HFF-Myc (cell line): ENCODE data around the gene NEK11.

ENCODE experiments used
- DNase-seq: peaks from one replicate; pipeline ENCODE4 v3.0.0-alpha.2; 2011; ENCODE audit warnings: low read depth; ENCODE audit errors: extremely low read depth
- H3K4me3 ChIP-seq: replicated peaks from 2 replicates; pipeline ENCODE4 v1.5.1; 2011; ENCODE audit warnings: low read depth, mild to moderate bottlenecking, control low read depth, low read length
- CTCF ChIP-seq: IDR thresholded peaks from 2 replicates; pipeline ENCODE4 v1.5.1; 2012; ENCODE audit warnings: mild to moderate bottlenecking, low read depth, low read length, control low read depth; ENCODE audit errors: missing control alignments

The NEK11 gene

DNA sequence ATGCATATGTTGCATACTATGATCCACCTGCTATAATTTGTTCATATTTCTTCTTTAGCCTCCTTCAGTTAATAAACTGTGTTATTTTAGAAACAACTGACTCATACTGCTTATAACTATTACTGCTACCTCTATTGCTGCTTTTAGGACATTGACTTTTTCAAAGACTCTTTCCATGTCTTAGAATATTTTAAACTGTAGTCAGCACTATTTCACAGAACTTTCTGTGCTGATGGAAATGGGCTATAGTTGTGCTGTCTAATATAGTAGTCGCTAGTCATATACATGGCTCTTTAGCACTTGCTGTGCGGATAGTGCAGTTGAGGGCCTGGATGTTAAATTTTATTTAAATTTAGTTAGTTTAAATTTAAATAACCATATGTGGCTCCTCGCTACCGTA, 55.6 kb downstream of the NEK11 start:
- TF ChIP-seq CTCF, result no peak
- H3K4me3 ChIP-seq, result no peak overlapping the region
- no peak for DNase-seq

DNA sequence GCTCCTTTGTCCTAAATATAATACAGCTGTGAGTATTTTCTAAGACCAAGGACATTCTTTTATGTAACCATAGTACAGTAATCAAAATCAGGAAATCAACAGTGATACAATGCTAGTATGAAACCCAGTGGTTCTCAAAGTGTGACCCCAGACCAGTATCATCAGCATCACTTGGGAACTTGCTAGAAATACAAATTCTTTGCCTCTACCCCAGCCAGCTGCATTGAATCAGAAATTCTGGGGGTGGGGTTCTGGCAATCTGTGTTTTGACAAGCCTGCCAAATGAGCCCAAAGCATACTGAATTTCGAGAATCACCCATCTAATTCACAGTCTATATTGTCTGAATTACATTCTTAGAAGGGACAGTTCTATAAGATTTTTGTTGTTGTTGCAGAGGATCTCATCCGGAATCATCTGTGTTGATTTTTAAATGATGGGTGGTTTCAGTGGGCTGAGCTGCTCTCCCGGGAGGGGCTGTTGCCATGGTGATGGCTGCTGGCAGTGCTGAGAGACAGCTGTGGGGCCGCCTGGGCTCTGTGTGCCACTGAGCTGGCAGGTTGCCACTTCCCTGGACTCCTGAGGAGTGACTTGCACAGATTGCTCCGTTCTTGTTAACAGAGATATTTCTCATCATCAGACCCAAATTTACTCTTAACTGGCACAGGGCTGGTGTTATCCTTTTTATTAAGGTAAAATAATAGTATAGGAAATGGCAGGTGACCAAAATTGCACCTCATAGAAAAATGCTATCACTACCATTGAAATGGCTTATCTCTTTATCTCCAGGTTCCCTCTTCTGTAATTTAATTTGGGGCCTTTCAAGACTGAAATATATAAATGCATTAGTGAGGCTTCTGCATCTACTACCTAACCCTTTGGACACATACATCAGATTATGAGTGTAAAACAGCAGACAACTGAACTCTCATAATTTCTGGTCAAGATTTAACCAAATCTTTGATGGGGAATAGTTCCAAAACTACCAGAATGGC, 56.5 kb downstream of the NEK11 start:
- no peak for TF ChIP-seq CTCF
- H3K4me3 ChIP-seq, result no peak overlapping the region
- peak; percentile 2 for DNase-seq

DNA sequence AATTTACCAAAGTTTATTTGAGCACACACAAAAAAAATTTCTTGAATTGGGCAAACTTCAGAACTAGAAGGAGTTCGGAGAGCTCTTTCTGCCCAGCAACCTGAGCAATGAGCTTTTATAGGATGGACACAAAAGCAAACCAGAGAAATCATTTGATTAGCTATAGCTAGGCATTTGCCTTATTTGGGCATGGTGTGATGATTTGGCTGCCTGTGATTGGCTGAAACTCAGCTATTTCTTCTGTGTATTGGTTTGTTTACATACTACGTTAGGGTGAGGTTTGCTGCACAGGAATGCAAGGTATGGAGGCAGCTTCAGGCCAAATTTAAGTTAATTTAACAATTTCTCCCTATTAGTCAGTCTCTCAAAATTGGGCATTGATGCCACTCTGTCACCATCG, 65.1 kb downstream of the NEK11 start:
- no peak overlapping the region for H3K4me3 ChIP-seq
- DNase-seq, result peak; percentile 43
- TF ChIP-seq CTCF, result no peak

GRCh38 chr3:131107637-131108433, 81.2 kb downstream of the NEK11 start:
- no peak for DNase-seq
- no peak for TF ChIP-seq CTCF
- H3K4me3 ChIP-seq, result no peak overlapping the region

DNA sequence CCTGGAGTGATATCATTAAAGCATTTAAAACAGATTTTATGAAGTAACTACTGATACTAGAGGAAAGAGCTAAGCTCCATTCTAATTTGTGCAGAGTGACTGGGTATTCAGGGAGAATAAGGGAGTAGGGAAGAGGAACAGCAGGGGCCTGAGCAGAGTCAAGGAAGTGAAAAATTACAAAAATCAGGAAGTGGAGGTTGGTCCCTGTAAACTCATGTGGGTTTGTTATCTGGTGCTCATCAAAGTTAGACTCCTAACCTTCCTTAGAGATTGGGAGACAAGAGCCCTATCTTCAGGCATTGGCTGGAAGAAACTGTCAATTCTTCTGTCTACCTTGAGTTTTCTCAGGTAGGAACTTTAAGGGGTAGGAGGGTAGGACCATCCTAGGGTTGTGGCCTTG, 82.5 kb downstream of the NEK11 start:
- DNase-seq, result no peak
- H3K4me3 ChIP-seq, result no peak overlapping the region
- no peak for TF ChIP-seq CTCF

- no peak overlapping the region for H3K4me3 ChIP-seq
- TF ChIP-seq CTCF, result no peak
- no peak for DNase-seq
Observed at GRCh38 chr3:131110087-131110486, 83.4 kb downstream of the NEK11 start.
